Cardiac septum (tissue), 1 donor: ENCODE measurements around the gene DES. TPM values are rescaled to one million over a fixed set of nuclear protein-coding genes. Genes with fewer than 3 reads are reported as not detected.
A peak's percentile ranks its signal among the peaks of the same experiment; 100 is the strongest.

Experiments used
- DNase-seq: peaks from one replicate; pipeline ENCODE4 v3.0.0-alpha.2; 2020; ENCODE audit warnings: low spot score
- intact Hi-C: fragments of 100-400 bp; cut with DNase I; formaldehyde crosslinking; loops from one replicate; pipeline ENCODE4 v1.14.0; 2022
- total RNA-seq: library from RNA; stranded (reverse); fragmentation: NEBNext Ultra II Directional; extraction: Animal tissue kit (Norgen Biotek cat#: 25700); gene quantifications from one replicate; pipeline ENCODE4 v1.2.1, GENCODE V29; 2021
- donor health status: DM: no; HTN: no; CAD: no.

DES gene
- total RNA-seq, 1 donor from 2014 or later = 21,230 TPM

- no peak for DNase-seq
- intact Hi-C loops = no loop called here
Measured at GRCh38 chr2:219414857-219415256, 3.3 kb upstream of the DES start.

DNA sequence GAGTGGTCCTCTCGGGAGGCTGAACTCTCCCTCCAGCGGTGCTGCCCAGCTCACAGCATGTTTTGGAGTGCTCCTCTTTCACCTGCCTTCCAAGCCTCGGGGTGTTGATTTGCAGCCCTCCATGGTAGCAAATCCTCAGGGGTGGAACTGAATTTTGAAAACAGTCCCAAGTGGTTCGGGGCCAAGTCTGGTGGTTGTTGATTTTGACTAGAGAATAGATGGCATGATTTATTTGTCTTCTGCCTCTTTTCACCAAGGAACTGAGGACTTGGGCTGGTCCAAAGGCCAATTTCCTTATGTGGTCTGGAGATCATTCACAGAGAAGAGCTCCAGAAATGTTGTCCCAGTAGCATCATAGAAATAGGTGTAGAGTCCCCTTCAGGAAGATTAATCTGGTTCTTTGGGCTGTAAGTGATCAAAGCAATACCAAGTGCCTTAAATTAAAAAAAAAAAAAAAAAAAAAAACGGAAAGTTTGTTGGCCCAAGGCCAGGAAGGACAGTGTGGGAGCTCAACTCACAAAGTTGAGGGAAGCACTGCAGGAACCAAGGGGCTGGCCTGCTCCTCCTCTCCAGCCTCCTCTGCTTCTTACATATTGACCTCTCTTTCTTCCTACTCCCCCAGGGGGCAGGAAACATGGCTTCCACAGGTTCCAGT is 2.5 kb upstream of the DES start:
- intact Hi-C loops = no loop called here
- no peak for DNase-seq

- no peak for DNase-seq
- intact Hi-C loops = no loop called here
Measured at GRCh38 chr2:219416235-219416602, 2.0 kb upstream of the DES start.

DNA sequence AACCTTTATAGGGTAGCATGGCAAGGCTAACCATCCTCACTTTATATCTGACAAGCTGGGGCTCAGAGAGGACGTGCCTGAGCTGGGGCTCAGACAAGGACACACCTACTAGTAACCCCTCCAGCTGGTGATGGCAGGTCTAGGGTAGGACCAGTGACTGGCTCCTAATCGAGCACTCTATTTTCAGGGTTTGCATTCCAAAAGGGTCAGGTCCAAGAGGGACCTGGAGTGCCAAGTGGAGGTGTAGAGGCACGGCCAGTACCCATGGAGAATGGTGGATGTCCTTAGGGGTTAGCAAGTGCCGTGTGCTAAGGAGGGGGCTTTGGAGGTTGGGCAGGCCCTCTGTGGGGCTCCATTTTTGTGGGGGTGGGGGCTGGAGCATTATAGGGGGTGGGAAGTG is 1.2 kb upstream of the DES start:
- intact Hi-C loops = loop anchor here (1.0 kb wide), 1 partner anchor 10 kb away; no protein-coding TSS in a partner anchor
- no peak for DNase-seq

DNA sequence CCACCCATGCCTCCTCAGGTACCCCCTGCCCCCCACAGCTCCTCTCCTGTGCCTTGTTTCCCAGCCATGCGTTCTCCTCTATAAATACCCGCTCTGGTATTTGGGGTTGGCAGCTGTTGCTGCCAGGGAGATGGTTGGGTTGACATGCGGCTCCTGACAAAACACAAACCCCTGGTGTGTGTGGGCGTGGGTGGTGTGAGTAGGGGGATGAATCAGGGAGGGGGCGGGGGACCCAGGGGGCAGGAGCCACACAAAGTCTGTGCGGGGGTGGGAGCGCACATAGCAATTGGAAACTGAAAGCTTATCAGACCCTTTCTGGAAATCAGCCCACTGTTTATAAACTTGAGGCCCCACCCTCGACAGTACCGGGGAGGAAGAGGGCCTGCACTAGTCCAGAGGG is 803 bp upstream of the DES start:
- peak; percentile 87 for DNase-seq
- intact Hi-C loops = loop anchor here (1.0 kb wide), 1 partner anchor 10 kb away; no protein-coding TSS in a partner anchor

GRCh38 chr2:219419012-219419324 is 791 bp downstream of the DES start:
- intact Hi-C loops = no loop called here
- no peak for DNase-seq

DNA sequence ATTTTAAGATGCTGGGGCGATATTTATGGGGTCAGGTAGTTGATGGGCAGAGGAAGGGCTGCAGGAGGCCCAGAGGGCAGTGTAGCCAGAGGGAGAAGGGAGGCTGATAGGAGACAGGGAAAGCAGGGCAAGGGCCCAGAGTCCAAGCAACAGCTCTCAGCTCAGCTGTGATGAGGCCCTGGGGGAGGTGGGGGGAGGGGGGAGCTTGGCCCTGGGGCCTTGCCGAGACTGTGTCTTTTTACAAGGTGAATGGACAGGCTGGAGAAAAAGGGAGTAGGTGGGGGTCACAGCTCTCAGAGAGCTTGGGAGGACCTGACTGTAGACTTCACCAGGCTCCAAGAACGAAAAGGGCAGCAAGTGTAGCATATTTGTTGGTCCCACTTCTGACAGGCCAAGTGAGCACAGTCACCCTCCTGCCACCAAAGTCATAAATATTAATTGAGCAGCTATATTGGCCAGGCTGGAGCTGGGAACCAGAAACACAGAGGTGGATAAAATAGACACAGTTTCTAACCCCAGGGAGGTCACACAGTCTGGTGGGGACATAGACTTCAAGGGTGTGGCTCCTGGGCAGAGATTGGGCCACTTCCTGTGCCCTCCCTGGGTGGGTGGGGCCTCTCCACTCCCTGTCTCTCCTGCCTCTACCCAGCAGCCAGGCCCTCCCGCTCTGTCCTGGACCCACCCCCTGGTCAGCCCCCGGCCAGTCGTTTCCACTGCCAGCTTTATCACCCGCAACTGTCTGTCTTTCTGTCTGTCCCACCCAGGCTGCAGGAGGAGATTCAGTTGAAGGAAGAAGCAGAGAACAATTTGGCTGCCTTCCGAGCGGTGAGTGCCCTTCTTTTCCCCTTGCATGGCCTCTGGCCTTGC is 1.4 kb downstream of the DES start:
- DNase-seq = no peak
- intact Hi-C loops = no loop called here

DNA sequence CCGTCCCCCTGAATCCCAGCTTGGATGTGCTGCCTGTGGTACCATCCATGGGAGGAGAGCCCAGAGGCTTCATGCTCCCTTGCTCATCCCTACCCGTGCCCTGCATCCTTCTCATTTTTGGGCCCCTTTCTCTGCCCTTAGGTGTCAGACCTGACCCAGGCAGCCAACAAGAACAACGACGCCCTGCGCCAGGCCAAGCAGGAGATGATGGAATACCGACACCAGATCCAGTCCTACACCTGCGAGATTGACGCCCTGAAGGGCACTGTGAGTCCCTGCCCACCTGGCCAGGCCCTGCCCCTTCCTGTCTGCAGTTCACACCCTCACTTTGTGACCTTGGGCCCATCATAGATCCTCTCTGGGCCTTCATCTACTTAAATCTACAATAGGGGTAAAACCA is 2.5 kb downstream of the DES start:
- intact Hi-C loops = no loop called here
- DNase-seq = no peak

DNA sequence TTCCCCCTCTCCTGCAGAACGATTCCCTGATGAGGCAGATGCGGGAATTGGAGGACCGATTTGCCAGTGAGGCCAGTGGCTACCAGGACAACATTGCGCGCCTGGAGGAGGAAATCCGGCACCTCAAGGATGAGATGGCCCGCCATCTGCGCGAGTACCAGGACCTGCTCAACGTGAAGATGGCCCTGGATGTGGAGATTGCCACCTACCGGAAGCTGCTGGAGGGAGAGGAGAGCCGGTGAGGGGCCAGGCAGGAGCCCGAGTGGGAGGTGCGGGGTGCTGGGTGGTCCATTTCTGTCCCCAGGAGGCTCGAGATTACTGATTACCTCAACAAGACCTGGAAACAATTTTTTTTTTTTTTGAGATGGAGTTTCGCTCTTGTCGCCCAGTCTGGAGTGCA is 3.1 kb downstream of the DES start:
- DNase-seq = no peak
- intact Hi-C loops = no loop called here

DNA sequence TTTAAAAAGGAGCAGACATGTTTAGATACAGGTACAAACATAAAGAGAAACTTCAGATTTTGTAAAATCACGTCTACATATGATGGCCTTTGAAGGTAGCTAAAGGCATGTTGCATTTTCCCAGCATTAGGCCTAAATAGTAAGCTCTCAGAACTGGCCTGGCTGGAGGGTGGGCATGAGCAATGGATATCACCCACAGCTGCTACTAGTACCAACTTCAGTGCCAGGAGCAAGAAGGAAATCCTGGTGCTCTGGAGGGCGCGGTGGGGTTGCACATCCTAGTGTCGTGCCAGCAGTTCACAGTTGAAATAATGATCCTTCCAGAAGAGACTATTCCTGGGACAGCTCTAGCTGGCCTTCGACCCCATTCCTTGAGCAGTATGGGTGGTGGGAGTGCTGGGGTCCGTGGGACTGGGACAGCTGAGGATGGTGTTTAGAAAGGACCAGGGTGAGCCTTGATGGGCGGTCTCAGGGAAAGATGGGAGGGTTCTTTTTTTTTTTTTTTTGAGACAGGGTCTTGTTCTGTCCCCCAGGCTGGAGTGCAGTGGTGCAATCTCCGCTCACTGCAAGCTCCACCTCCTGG is 4.9 kb downstream of the DES start:
- DNase-seq = no peak
- intact Hi-C loops = no loop called here

DNA sequence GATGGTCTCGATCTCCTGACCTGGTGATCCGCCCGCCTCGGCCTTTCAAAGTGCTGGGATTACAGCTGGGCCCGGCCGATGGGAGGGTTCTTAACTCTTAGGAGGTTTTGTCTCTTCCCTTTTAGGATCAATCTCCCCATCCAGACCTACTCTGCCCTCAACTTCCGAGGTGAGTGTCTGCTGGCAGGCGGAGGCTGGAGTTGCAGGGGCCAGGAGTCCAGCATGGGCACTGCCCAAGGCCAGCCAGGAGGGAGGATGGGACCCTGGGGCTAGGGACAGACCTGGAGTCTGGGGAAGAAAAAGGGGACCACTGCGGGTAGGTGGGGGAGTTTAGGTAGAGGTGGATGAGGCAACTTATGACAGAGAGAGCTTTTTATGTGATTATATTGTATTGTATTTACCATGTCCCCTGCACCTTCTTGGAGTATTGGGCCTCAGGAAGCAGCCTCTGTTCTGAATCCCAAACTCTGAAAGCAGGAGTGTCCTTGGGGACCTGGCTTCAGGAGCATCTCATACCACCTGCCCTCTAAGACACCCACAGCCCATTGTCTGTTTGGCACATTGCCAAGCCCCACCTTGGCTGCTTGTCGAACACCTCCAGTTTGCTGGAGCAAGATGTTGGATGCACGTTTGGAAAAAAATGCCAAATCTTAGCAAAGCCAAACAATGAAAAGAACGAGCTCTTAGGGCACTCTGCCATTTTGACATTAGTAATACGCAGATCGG is 5.6 kb downstream of the DES start:
- intact Hi-C loops = no loop called here
- no peak for DNase-seq

DNA sequence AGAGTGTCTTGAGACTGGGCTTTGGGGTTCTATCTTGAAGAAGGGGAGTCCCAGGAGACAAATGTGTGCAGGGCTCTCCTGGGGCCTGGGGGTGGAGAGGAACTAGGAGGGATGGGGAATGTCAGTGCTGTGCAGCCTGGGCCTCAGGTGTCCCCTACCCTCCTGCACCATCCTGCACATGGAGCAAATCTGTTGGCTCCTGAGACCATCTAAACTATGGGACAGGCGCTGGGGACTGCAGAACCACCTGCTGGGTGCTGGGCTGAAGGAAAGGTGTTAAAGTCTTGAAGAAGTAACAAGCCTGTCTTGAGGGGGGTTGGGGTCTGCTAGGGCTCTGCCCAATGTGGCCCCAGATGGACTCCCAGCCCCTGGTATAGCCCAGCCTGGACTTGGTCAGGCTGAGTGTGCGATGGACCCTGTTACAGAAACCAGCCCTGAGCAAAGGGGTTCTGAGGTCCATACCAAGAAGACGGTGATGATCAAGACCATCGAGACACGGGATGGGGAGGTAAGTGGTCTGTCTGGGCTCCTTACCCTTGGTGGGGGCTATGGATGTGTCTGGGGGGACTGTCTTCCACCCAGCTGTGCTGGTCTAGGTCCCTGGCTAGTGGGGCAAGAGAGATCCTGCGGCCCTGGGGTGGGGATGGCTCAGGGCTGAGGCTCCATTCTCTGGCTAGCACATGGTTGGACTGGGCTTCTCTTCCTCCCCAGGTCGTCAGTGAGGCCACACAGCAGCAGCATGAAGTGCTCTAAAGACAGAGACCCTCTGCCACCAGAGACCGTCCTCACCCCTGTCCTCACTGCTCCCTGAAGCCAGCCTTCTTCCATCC is 7.3 kb downstream of the DES start:
- intact Hi-C loops = no loop called here
- peak; percentile 68 for DNase-seq

GRCh38 chr2:219426068-219426443 is 7.9 kb downstream of the DES start:
- DNase-seq = no peak
- intact Hi-C loops = no loop called here

GRCh38 chr2:219426534-219427136 is 8.5 kb downstream of the DES start:
- peak; percentile 73 for DNase-seq

DNA sequence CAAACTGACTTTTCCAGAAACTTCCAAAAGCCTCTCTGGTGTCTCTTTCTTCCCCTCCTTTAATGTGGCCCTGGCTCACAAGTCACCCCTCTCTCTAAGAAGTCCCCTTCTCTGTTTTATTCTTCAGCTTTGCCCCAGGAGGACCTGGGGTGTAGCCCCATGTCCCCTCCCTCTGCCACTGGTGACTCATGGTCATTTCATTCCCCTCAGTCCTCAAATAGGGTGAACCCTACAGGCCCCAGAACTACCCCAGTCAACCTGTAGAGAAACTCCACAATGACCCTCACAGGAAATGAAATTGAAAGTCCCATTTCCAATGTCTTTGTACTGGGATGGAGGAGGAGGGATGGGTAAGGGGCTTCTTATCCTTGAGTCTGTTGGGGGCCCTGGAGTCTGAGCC is 10.3 kb downstream of the DES start:
- no peak for DNase-seq
- intact Hi-C loops = no loop called here

More at GRCh38 chr2:219426534-219427136, 8.5 kb downstream of the DES start:
- intact Hi-C loops = no loop called here

- no peak for DNase-seq
- intact Hi-C loops = loop anchor here (1.0 kb wide), 1 partner anchor 25 kb away; no protein-coding TSS in a partner anchor
Measured at GRCh38 chr2:219429958-219430606, 11.9 kb downstream of the DES start.

GRCh38 chr2:219430633-219431615 is 12.7 kb downstream of the DES start:
- intact Hi-C loops = loop anchor here (1.0 kb wide), 1 partner anchor 26 kb away; no protein-coding TSS in a partner anchor
- DNase-seq = no peak
